Endodermal cell (in vitro differentiated cells): ENCODE results near the gene USP53. TPM values are rescaled to one million over a fixed set of nuclear protein-coding genes. Genes with fewer than 3 reads are reported as not detected.

Experiments used
- DNase-seq: peaks from one replicate; pipeline ENCODE4 v3.0.0-alpha.2; 2017
- H3K27ac ChIP-seq: 2 replicates; pipeline ENCODE4 v1.5.1; 2013; ENCODE audit warnings: mild to moderate bottlenecking, low read depth, low read length, moderate library complexity
- H3K27me3 ChIP-seq: 2 replicates; pipeline ENCODE4 v1.6.1; 2013; ENCODE audit warnings: mild to moderate bottlenecking, low read length, moderate library complexity; ENCODE audit not compliant: insufficient read depth, control insufficient read depth, poor library complexity, severe bottlenecking
- H3K36me3 ChIP-seq: 2 replicates; pipeline ENCODE4 v1.7.0; 2013; ENCODE audit warnings: mild to moderate bottlenecking, low read length, moderate library complexity; ENCODE audit not compliant: control insufficient read depth, insufficient read depth
- H3K4me1 ChIP-seq: one replicate; pipeline ENCODE4 v1.7.0; 2013; ENCODE audit warnings: low read length; ENCODE audit not compliant: control insufficient read depth, insufficient read depth
- H3K4me3 ChIP-seq: 2 replicates; pipeline ENCODE4 v1.5.1; 2013; ENCODE audit warnings: mild to moderate bottlenecking, low read length, moderate library complexity
- H3K9ac ChIP-seq: 2 replicates; pipeline ENCODE4 v1.6.1; 2013; ENCODE audit warnings: mild to moderate bottlenecking, low read length, moderate library complexity; ENCODE audit not compliant: poor library complexity, severe bottlenecking; ENCODE audit errors: extremely low read depth
- H3K9me3 ChIP-seq: 2 replicates; pipeline ENCODE4 v1.6.1; 2013; ENCODE audit warnings: mild to moderate bottlenecking, low read length, moderate library complexity; ENCODE audit not compliant: control insufficient read depth
- H3K27ac Mint-ChIP-seq: 2 replicates; pipeline ENCODE4 v1.8.0; 2020; ENCODE audit warnings: mixed read lengths
- H3K27me3 Mint-ChIP-seq: 2 replicates; pipeline ENCODE4 v1.8.0; 2021; ENCODE audit warnings: mild to moderate bottlenecking, mixed read lengths; ENCODE audit not compliant: insufficient read depth
- H3K36me3 Mint-ChIP-seq: 2 replicates; pipeline ENCODE4 v1.8.0; 2020; ENCODE audit warnings: low read depth, mixed read lengths
- H3K4me1 Mint-ChIP-seq: 2 replicates; pipeline ENCODE4 v1.8.0; 2020; ENCODE audit warnings: mixed read lengths
- H3K4me3 Mint-ChIP-seq: 2 replicates; pipeline ENCODE4 v1.8.0; 2020; ENCODE audit warnings: mild to moderate bottlenecking, moderate library complexity, mixed read lengths
- H3K9me3 Mint-ChIP-seq: 2 replicates; pipeline ENCODE4 v1.8.0; 2020; ENCODE audit warnings: mild to moderate bottlenecking, mixed read lengths
- CTCF ChIP-seq: fragments of 200-600 bp; sonication (generic); conservative IDR thresholded peaks from 2 replicates; pipeline ENCODE4 v1.5.0; 2021; ENCODE audit warnings: antibody characterized with exemption, mild to moderate bottlenecking
- WGBS, 2 experiments: methylation state at CpG; one replicate each; pipeline versions ENCODE4 v1.1.5 to v1.1.7; 2013; ENCODE audit warnings: missing lambda C conversion rate in 2 of 2, mixed read lengths in 1 of 2; ENCODE audit not compliant: insufficient coverage in 1 of 2, insufficient read length in 1 of 2; 5-methylcytosine and 5-hydroxymethylcytosine counted together
- total RNA-seq, 2 donors: library from RNA; stranded (reverse); fragmentation: NEBNext Ultra II Directional in 1 of 2; extraction: Animal tissue kit (Norgen Biotek cat#: 25700) in 1 of 2; gene quantifications; 2 replicates in 1 of 2; 3 replicates in 1 of 2; pipeline ENCODE4 v1.2.1, GENCODE V29; 2021

Gene USP53
- total RNA-seq, 2 donors from 2014 or later = 32.6 to 60.8 TPM

- Histone ChIP-seq H3K27ac (no peak overlapping the region), H3K27me3 (no peaks in the 10 kb centered on the region), H3K4me3 (no peak overlapping the region), H3K4me1 (no peaks in the 10 kb centered on the region), H3K36me3 (peaks cover 79% of the 10 kb centered on the region), H3K9me3 (peaks cover 11% of the 10 kb centered on the region), H3K9ac (no peak overlapping the region)
- TF ChIP-seq CTCF = no peak
- Mint-ChIP-seq H3K27me3 (no peaks in the 10 kb centered on the region), H3K4me3 (no peak overlapping the region), H3K9me3 (no peaks in the 10 kb centered on the region), H3K4me1 (no peaks in the 10 kb centered on the region), H3K36me3 (peaks cover 66% of the 10 kb centered on the region), H3K27ac (no peak overlapping the region)
- no peak for DNase-seq
Observed at GRCh38 chr4:119227690-119228089, 15.2 kb downstream of the USP53 start.

- Histone ChIP-seq H3K27me3 (no peaks in the 10 kb centered on the region), H3K9ac (no peak overlapping the region), H3K36me3 (peaks cover 75% of the 10 kb centered on the region), H3K4me1 (no peaks in the 10 kb centered on the region), H3K27ac (no peak overlapping the region), H3K4me3 (no peak overlapping the region), H3K9me3 (peaks cover 11% of the 10 kb centered on the region)
- no peak overlapping the region for H3K27ac Mint-ChIP-seq
- peaks cover 61% of the 10 kb centered on the region for H3K36me3 Mint-ChIP-seq
- TF ChIP-seq CTCF = no peak
- WGBS, 2 experiments = 96% methylated on average over 3 of the region's 3 CpGs; no CpG with 5 or more reads in 1 of the 2 experiments
- no peak overlapping the region for H3K4me3 Mint-ChIP-seq
- H3K9me3 Mint-ChIP-seq = no peaks in the 10 kb centered on the region
- peaks cover under 1% of the 10 kb centered on the region for H3K4me1 Mint-ChIP-seq
- H3K27me3 Mint-ChIP-seq = no peaks in the 10 kb centered on the region
- DNase-seq = no peak
Observed at GRCh38 chr4:119228406-119228805, 15.9 kb downstream of the USP53 start.

GRCh38 chr4:119229908-119230687, 17.6 kb downstream of the USP53 start:
- H3K36me3 Mint-ChIP-seq = peaks cover 58% of the 10 kb centered on the region
- no peaks in the 10 kb centered on the region for H3K27me3 Mint-ChIP-seq
- H3K9ac ChIP-seq = no peak overlapping the region
- no peak overlapping the region for H3K27ac ChIP-seq
- peaks cover under 1% of the 10 kb centered on the region for H3K9me3 ChIP-seq
- no peaks in the 10 kb centered on the region for H3K9me3 Mint-ChIP-seq
- H3K27me3 ChIP-seq = no peaks in the 10 kb centered on the region
- no peak for DNase-seq
- peaks cover 72% of the 10 kb centered on the region for H3K36me3 ChIP-seq
- H3K27ac Mint-ChIP-seq = peak overlapping the region; percentile 13
- no peak for TF ChIP-seq CTCF
- H3K4me3 ChIP-seq = no peak overlapping the region
- no peak overlapping the region for H3K4me3 Mint-ChIP-seq
- H3K4me1 ChIP-seq = no peaks in the 10 kb centered on the region
- H3K4me1 Mint-ChIP-seq = peaks cover 4% of the 10 kb centered on the region
- 91 to 100% methylated on average over 1 to 4 of the region's 4 CpGs for WGBS, 2 experiments
